K562 (cell line): ENCODE measurements around the gene SLC4A2. TPM values are rescaled to one million over a fixed set of nuclear protein-coding genes. Genes with fewer than 3 reads are reported as not detected.
A peak's percentile ranks its signal among the peaks of the same experiment; 100 is the strongest.

Experiments
- BCOR ChIP-seq: fragments of 450-650 bp; IDR thresholded peaks from 2 replicates; pipeline ENCODE4 v1.6.1; 2016
- BHLHE40 ChIP-seq: IDR thresholded peaks from 2 replicates; pipeline ENCODE4 v1.6.1; 2011; ENCODE audit warnings: low read length, improper control_type of control experiment
- C11orf30 ChIP-seq: fragments of 450-650 bp; IDR thresholded peaks from 2 replicates; pipeline ENCODE4 v1.6.1; 2016; ENCODE audit warnings: low read depth, mild to moderate bottlenecking
- CREBBP ChIP-seq: IDR thresholded peaks from one replicate; pipeline ENCODE4 v1.6.1; 2012; ENCODE audit warnings: low read depth, mild to moderate bottlenecking, control low read depth, inconsistent platforms, low read length
- DIDO1 ChIP-seq: fragments of 450-650 bp; IDR thresholded peaks from 2 replicates; pipeline ENCODE4 v1.6.1; 2016; ENCODE audit warnings: low read depth, missing biosample characterization, missing genetic modification characterization
- DLX4 ChIP-seq: fragments of 250-450 bp; sonication (Bioruptor Pico); IDR thresholded peaks from 2 replicates; pipeline ENCODE4 v1.6.1; 2021; ENCODE audit warnings: mild to moderate bottlenecking
- ESRRB ChIP-seq: fragments of 250-450 bp; sonication (Bioruptor Pico); IDR thresholded peaks from 2 replicates; pipeline ENCODE4 v1.5.0; 2020; ENCODE audit warnings: mild to moderate bottlenecking, moderate library complexity, borderline replicate concordance
- FOXA3 ChIP-seq, 2 experiments: fragments of 450-650 bp in 1 of 2; sonication (generic) in 1 of 2; formaldehyde crosslinking; IDR thresholded peaks in 1 of 2; conservative IDR thresholded peaks in 1 of 2; 2 replicates each; pipeline versions ENCODE4 v1.4.0 to v1.8.0; 2020 to 2022; ENCODE audit warnings: mild to moderate bottlenecking in 2 of 2, missing genetic modification reagents in 1 of 2
- FUS ChIP-seq: fragments of 200-400 bp; formaldehyde crosslinking; optimal IDR thresholded peaks from 2 replicates; pipeline ENCODE3; 2017; ENCODE audit warnings: low read depth, low read length
- GATAD2A ChIP-seq: fragments of 450-650 bp; IDR thresholded peaks from 2 replicates; pipeline ENCODE4 v1.6.1; 2017
- HMGXB4 ChIP-seq: sonication (generic); formaldehyde crosslinking; IDR thresholded peaks from 2 replicates; pipeline ENCODE4 v1.8.1; 2023; ENCODE audit warnings: mild to moderate bottlenecking, missing genetic modification reagents
- HOMEZ ChIP-seq: fragments of 250-450 bp; sonication (Bioruptor Pico); IDR thresholded peaks from 2 replicates; pipeline ENCODE4 v1.4.0; 2020; ENCODE audit warnings: mild to moderate bottlenecking, moderate library complexity
- KLF1 ChIP-seq: fragments of 450-650 bp; IDR thresholded peaks from 2 replicates; pipeline ENCODE4 v1.6.1; 2016; ENCODE audit warnings: missing genetic modification characterization, missing compliant biosample characterization
- MXI1 ChIP-seq: IDR thresholded peaks from 2 replicates; pipeline ENCODE4 v1.6.1; 2011; ENCODE audit warnings: low read depth, mild to moderate bottlenecking, improper control_type of control experiment, low read length
- NBN ChIP-seq: fragments of 450-650 bp; IDR thresholded peaks from 2 replicates; pipeline ENCODE4 v1.6.1; 2016; ENCODE audit warnings: low read depth, mild to moderate bottlenecking
- NR1H2 ChIP-seq: sonication (generic); formaldehyde crosslinking; IDR thresholded peaks from 2 replicates; pipeline ENCODE4 v1.4.0; 2020; ENCODE audit warnings: mild to moderate bottlenecking, missing genetic modification reagents
- RBFOX2 ChIP-seq: fragments of 200-400 bp; formaldehyde crosslinking; IDR thresholded peaks from 2 replicates; pipeline ENCODE4 v1.6.1; 2017; ENCODE audit warnings: low read depth, mild to moderate bottlenecking, low read length, moderate library complexity
- RBM14 ChIP-seq: fragments of 200-400 bp; formaldehyde crosslinking; IDR thresholded peaks from 2 replicates; pipeline ENCODE4 v1.6.1; 2018; ENCODE audit warnings: low read depth, mild to moderate bottlenecking, low read length, moderate library complexity, borderline replicate concordance; ENCODE audit not compliant: insufficient read depth
- TBP ChIP-seq: optimal IDR thresholded peaks from 2 replicates; pipeline ENCODE3; 2011; ENCODE audit warnings: low read depth, low read length, improper control_type of control experiment
- XRCC4 ChIP-seq: IDR thresholded peaks from one replicate; pipeline ENCODE4 v1.6.1; 2011; ENCODE audit not compliant: insufficient read depth, insufficient read length; ENCODE audit errors: extremely low read depth
- XRCC5 ChIP-seq: fragments of 200-400 bp; formaldehyde crosslinking; IDR thresholded peaks from 2 replicates; pipeline ENCODE4 v1.6.1; 2017; ENCODE audit warnings: low read depth, mild to moderate bottlenecking, low read length
- ZNF277 ChIP-seq: fragments of 250-450 bp; sonication (Bioruptor Pico); IDR thresholded peaks from 2 replicates; pipeline ENCODE4 v1.8.0; 2022; ENCODE audit warnings: inconsistent platforms, mild to moderate bottlenecking, moderate library complexity, borderline replicate concordance
- ZNF79 ChIP-seq: fragments of 250-450 bp; sonication (Bioruptor Pico); IDR thresholded peaks from 2 replicates; pipeline ENCODE4 v1.4.0; 2020; ENCODE audit warnings: low read depth, mild to moderate bottlenecking, moderate library complexity
- polyA plus RNA-seq, 8 experiments: library from polyadenylated mRNA; depleted of rRNA in 4 of 8; stranded (reverse) in 5 of 8; unstranded in 3 of 8; fragments of >200 nt; fragmentation: Nextera tagmentation in 2 of 8; fragmentation: Illumina TruSeq in 1 of 8; extraction: Ambion mirVana in 2 of 8; extraction: Trizol in 1 of 8; gene quantifications; 2 replicates each; pipeline versions ENCODE4 v1.2.1 to v1.2.3, GENCODE V29; 2011 to 2014; ENCODE audit warnings: inconsistent platforms in 1 of 8, missing spikeins in 1 of 8
- total RNA-seq, 7 experiments: library from RNA; depleted of rRNA in 6 of 7; stranded (reverse); fragments of >200 nt in 6 of 7; fragmentation: Illumina TruSeq in 2 of 7; extraction: Trizol in 2 of 7; gene quantifications; 2 replicates each; pipeline versions ENCODE4 v1.2.1 to v1.2.3, GENCODE V29; 2011 to 2021; ENCODE audit warnings: low replicate concordance in 1 of 7

Gene SLC4A2
- total and polyA plus RNA-seq, 9 of the 15 experiments (the other 6 are each of a cell fraction or from before 2014, with no cell fraction given): 11.4 to 375 (median 130) TPM

- TF ChIP-seq ZNF277 (CRISPR knock-in tag) (no peak), FOXA3 (CRISPR knock-in tag; conservative IDR thresholded peaks at IDR 0.05 in 1 of 2, IDR thresholded peaks at IDR 0.05 in 1 of 2) (no peak), NR1H2 (CRISPR knock-in tag) (peak; percentile 94; the same call in 1 of the 2 replicates), BCOR (peak; percentile 66), RBFOX2 (peak; percentile 60), ESRRB (no peak), XRCC4 (no peak), ZNF79 (no peak), DIDO1 (tag) (no peak), XRCC5 (no peak), RBM14 (no peak), BHLHE40 (no peak), KLF1 (no peak), CREBBP (no peak), MXI1 (no peak), FUS (no peak), GATAD2A (no peak), DLX4 (no peak), C11orf30 (no peak), NBN (no peak; the same call in 1 of the 2 replicates), HMGXB4 (CRISPR knock-in tag) (no peak), TBP (peak; percentile 18), HOMEZ (CRISPR knock-in tag) (no peak)
These were observed 23.0 kb downstream of the SLC4A2 start (continued) for GRCh38 chr7:151082141-151083070.
